Mucosa of rectum (tissue), 2 donors: ENCODE data around the gene TDRKH.
"Not testable (repeated sequence)": the region's sequence is repeated elsewhere in the genome, so short reads cannot be mapped to it uniquely, and the experiment has no call there.

Experiments used
- H3K27ac ChIP-seq, 2 donors: one replicate each; pipeline ENCODE4 v1.7.0; 2013; ENCODE audit warnings: inconsistent platforms in 2 of 2, low read depth in 2 of 2, low read length in 2 of 2
- H3K27me3 ChIP-seq, 2 donors: one replicate each; pipeline ENCODE4 v1.7.0; 2013; ENCODE audit warnings: low read length in 2 of 2; ENCODE audit not compliant: control insufficient read depth in 2 of 2, insufficient read depth in 2 of 2
- H3K36me3 ChIP-seq, 2 donors: one replicate each; pipeline ENCODE4 v1.7.0; 2013; ENCODE audit warnings: low read length in 2 of 2; ENCODE audit not compliant: control insufficient read depth in 2 of 2, insufficient read depth in 2 of 2
- H3K4me1 ChIP-seq, 2 donors: one replicate each; pipeline ENCODE4 v1.7.0; 2013; ENCODE audit warnings: low read length in 2 of 2, mild to moderate bottlenecking in 1 of 2; ENCODE audit not compliant: control insufficient read depth in 2 of 2, insufficient read depth in 2 of 2
- H3K4me3 ChIP-seq, 2 donors: one replicate each; pipeline ENCODE4 v1.7.0; 2013; ENCODE audit warnings: low read length in 2 of 2
- H3K9ac ChIP-seq, 2 donors: one replicate each; pipeline ENCODE4 v1.7.0; 2013; ENCODE audit warnings: low read length in 2 of 2, low read depth in 1 of 2, mild to moderate bottlenecking in 1 of 2
- H3K9me3 ChIP-seq, 2 donors: one replicate each; pipeline ENCODE4 v1.7.0; 2013; ENCODE audit warnings: low read length in 2 of 2; ENCODE audit not compliant: control insufficient read depth in 2 of 2
- donor health status: healthy.
- donor health status: Normal muscosa, but diverticular disease.

Gene TDRKH

DNA sequence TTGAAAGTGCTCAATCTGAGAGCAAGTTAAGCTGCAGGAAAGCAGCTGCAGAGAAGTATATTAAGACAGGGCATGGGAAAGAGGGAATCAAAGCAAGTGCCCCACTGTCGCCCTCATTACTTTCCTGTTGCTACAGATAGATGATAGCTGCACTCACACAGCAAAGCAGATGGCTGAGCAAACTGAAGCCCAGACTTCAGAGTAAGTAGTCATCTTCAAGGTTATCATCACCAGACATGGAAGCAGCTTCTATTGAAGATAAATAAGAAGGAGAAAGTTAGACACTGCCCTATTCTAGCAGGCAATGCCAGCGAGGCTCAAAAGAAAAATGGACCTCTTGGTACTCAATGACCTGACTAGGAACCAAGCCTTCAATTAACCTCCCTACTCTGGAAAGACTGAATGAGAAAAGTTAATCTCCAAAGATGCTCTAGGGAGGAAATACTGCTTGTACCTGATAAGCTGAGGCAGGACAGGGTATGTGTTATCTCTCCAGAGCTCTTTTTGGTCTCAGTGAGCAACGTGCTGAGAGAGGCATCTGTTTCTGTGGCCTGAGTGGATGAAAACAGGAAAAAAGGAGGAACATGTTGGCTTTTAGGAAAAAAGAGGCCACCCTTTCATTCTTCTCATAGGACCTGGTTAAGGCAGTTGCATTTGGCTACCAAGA is 15.9 kb downstream of the TDRKH start:
- Histone ChIP-seq H3K9me3 (no peaks in the 10 kb centered on the region), H3K36me3 (peaks cover 0 to 21% of the 10 kb centered on the region in 2 donors), H3K9ac (no peak overlapping the region), H3K27ac (no peak overlapping the region), H3K4me3 (no peak overlapping the region), H3K27me3 (no peaks in the 10 kb centered on the region), H3K4me1 (no peaks in the 10 kb centered on the region)

DNA sequence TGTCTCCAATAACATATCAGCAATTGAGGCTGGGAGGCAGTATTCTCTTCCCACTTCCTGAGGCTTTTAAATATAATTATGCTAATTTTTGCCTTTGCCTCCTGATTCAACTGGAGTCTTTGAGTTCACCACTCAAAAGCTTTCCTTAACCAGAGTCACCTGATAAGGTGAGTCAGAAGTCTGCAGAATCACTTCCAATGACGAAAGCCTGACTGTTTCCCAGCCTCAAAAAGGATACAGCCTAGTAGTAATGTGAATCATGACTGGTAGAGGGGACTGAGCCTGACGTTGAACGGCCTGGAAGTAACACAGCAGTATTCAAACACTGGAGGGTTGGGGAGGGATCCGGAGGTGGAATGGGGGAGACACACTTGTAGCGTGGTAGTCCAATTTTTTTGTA is 16.6 kb downstream of the TDRKH start:
- Histone ChIP-seq H3K4me3 (no peak overlapping the region), H3K9me3 (no peaks in the 10 kb centered on the region), H3K27ac (no peak overlapping the region), H3K27me3 (no peaks in the 10 kb centered on the region), H3K9ac (no peak overlapping the region), H3K4me1 (no peaks in the 10 kb centered on the region), H3K36me3 (peaks cover 0 to 21% of the 10 kb centered on the region in 2 donors)

- not testable (repeated sequence) for H3K4me3 ChIP-seq, H3K9ac ChIP-seq, H3K4me1 ChIP-seq, H3K27me3 ChIP-seq, H3K27ac ChIP-seq, H3K36me3 ChIP-seq, H3K9me3 ChIP-seq
These were observed 21.0 kb downstream of the TDRKH start for GRCh38 chr1:151769270-151769669.

- not testable (repeated sequence) for H3K27me3 ChIP-seq, H3K27ac ChIP-seq, H3K4me1 ChIP-seq
These were observed 21.8 kb downstream of the TDRKH start for GRCh38 chr1:151768351-151769066.

GRCh38 chr1:151763990-151764389 is 26.3 kb downstream of the TDRKH start:
- H3K9me3 ChIP-seq = no peaks in the 10 kb centered on the region
- H3K9ac ChIP-seq = peak overlapping the region; percentile 82 to 85
- H3K27ac ChIP-seq = peak overlapping the region; percentile 73 to 83
- H3K4me1 ChIP-seq = peaks cover 5 to 9% of the 10 kb centered on the region in 2 donors
- no peaks in the 10 kb centered on the region for H3K27me3 ChIP-seq
- peaks cover 21 to 29% of the 10 kb centered on the region in 2 donors for H3K36me3 ChIP-seq
- peak overlapping the region; percentile 81 to 97 for H3K4me3 ChIP-seq

More at GRCh38 chr1:151768351-151769066, 21.8 kb downstream of the TDRKH start:
- H3K9me3 ChIP-seq, H3K4me3 ChIP-seq, H3K9ac ChIP-seq, H3K36me3 ChIP-seq: not testable (repeated sequence)

- Histone ChIP-seq H3K27ac (peak within 1 kb of the TSS; percentile 73 to 83), H3K4me3 (peak within 1 kb of the TSS; percentile 81 to 97), H3K36me3 (peaks cover 22 to 34% of the 10 kb centered on the region in 2 donors), H3K9me3 (no peaks in the 10 kb centered on the region), H3K4me1 (peaks cover 5 to 9% of the 10 kb centered on the region in 2 donors), H3K27me3 (no peaks in the 10 kb centered on the region), H3K9ac (peak within 1 kb of the TSS; percentile 82 to 85)
These were observed 27.1 kb downstream of the TDRKH start, which contains the start of gene MRPL9 for GRCh38 chr1:151762941-151763921. Gene MRPL9, minus strand, starts transcription at chr1:151763496. Its CDS starts 17 bp downstream, at chr1:151763479.

DNA sequence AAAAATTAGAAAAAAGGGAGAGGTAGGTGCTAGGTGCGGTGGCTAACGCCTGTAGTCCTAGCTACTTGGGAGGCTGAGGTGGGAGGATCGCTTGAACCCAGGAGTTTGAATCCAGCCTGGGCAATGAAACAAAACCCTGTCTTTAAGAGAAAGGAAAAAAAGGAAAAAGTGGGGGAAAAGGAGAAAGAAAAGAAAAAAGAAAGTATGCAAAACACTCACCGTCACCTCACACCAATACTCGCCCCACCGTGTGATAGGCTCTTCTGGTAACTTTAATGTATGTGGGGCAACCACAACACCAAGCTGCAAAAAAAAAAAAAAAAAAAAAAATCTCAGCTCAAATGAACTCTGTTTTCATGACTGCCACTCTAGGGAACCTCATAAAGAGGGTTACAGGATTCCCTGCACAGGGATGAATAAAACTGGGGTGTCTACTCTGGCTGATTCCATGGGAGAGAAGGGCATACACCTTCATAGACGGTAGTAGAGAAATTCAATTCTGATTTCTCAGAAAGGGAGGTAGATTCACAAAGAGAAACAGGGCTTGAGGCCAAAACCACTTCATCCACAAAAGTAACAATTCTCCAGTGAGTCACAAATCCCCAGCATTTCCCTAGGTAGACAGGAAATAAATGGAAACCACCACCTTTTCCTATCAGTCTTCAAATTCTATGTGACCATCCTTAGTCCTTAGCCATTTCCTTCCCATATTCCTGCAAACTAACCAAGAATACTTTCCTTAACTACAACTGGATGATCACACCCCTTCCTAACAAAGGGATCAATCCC is 29.5 kb downstream of the TDRKH start:
- Histone ChIP-seq H3K9ac (no peak overlapping the region), H3K4me1 (peaks cover 5 to 9% of the 10 kb centered on the region in 2 donors), H3K36me3 (peaks cover 28 to 37% of the 10 kb centered on the region in 2 donors), H3K4me3 (no peak overlapping the region), H3K27ac (no peak overlapping the region), H3K27me3 (no peaks in the 10 kb centered on the region), H3K9me3 (no peaks in the 10 kb centered on the region)

DNA sequence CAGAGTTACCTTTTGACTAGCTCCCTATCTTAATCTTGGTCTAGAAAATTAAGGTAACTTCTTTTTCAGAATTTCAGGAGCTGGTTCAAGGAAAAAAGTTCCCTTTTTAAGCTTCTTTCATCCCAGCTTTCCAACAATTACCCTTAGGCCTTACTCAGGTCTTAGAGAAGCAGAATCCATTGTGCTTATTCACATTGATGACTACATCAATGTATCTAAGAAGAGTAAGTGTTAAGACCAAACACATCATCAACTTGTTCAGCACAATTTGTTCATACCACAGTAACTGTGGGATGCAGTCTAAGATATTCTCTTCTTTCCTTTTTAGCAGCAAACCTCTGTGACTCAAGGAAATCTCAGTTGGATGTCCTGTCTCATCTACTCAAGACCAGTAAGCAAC is 31.1 kb downstream of the TDRKH start:
- Histone ChIP-seq H3K4me1 (peaks cover 5 to 8% of the 10 kb centered on the region in 2 donors), H3K9me3 (no peaks in the 10 kb centered on the region), H3K4me3 (no peak overlapping the region), H3K36me3 (peaks cover 28 to 37% of the 10 kb centered on the region in 2 donors), H3K27me3 (no peaks in the 10 kb centered on the region), H3K27ac (no peak overlapping the region), H3K9ac (no peak overlapping the region)

- Histone ChIP-seq H3K4me1 (no peaks in the 10 kb centered on the region), H3K9me3 (no peaks in the 10 kb centered on the region), H3K36me3 (peaks cover 22 to 30% of the 10 kb centered on the region in 2 donors), H3K27me3 (no peaks in the 10 kb centered on the region), H3K4me3 (no peak overlapping the region), H3K27ac (no peak overlapping the region), H3K9ac (no peak overlapping the region)
These were observed 34.0 kb downstream of the TDRKH start for GRCh38 chr1:151756291-151756690.
